CD4-positive, alpha-beta T cell treated with Interleukin-12 subunit alpha and Interleukin-12 subunit beta, for 1 hour (primary cell): ENCODE results near the gene GPRASP2.

Experiments used
- DNase-seq: peaks from one replicate; pipeline ENCODE4 v3.0.0-alpha.2; 2020

Gene GPRASP2

GRCh38 chrX:102745857-102746584 is 33.8 kb downstream of the GPRASP2 start:
- DNase-seq = no peak

- no peak for DNase-seq
Measured at GRCh38 chrX:102765217-102765616, 53.0 kb downstream of the GPRASP2 start.

- no peak for DNase-seq
Measured at GRCh38 chrX:102765809-102766208, 53.6 kb downstream of the GPRASP2 start.

- DNase-seq = no peak
Measured at GRCh38 chrX:102767287-102767686, 55.0 kb downstream of the GPRASP2 start.
